Adipocyte (in vitro differentiated cells): ENCODE data around the gene ARHGAP5.
"Not testable (repeated sequence)": the region's sequence is repeated elsewhere in the genome, so short reads cannot be mapped to it uniquely, and the experiment has no call there.

ENCODE experiments used
- DNase-seq: peaks from one replicate; pipeline ENCODE4 v3.0.0-alpha.2; 2015; ENCODE audit warnings: low read depth
- H3K27me3 ChIP-seq: replicated peaks from 2 replicates; pipeline ENCODE4 v1.7.0; 2013; ENCODE audit warnings: mild to moderate bottlenecking, low read length, moderate library complexity; ENCODE audit not compliant: control insufficient read depth, insufficient read depth
- H3K36me3 ChIP-seq: 2 replicates; pipeline ENCODE4 v1.7.0; 2013; ENCODE audit warnings: low read length, mild to moderate bottlenecking, moderate library complexity; ENCODE audit not compliant: control insufficient read depth, insufficient read depth, severe bottlenecking
- H3K4me1 ChIP-seq: 2 replicates; pipeline ENCODE4 v1.7.0; 2013; ENCODE audit warnings: mild to moderate bottlenecking, low read length, moderate library complexity; ENCODE audit not compliant: control insufficient read depth, insufficient read depth
- H3K4me3 ChIP-seq: 2 replicates; pipeline ENCODE4 v1.7.0; 2013; ENCODE audit warnings: mild to moderate bottlenecking, low read length, moderate library complexity
- H3K9ac ChIP-seq: 2 replicates; pipeline ENCODE4 v1.7.0; 2013; ENCODE audit warnings: mild to moderate bottlenecking, low read length, moderate library complexity
- H3K9me3 ChIP-seq: 2 replicates; pipeline ENCODE4 v1.7.0; 2013; ENCODE audit warnings: mild to moderate bottlenecking, low read length, moderate library complexity; ENCODE audit not compliant: control insufficient read depth

ARHGAP5 gene

GRCh38 chr14:32126899-32127730, 50.0 kb downstream of the ARHGAP5 start:
- H3K4me1 ChIP-seq = peaks cover 11% of the 10 kb centered on the region
- H3K36me3 ChIP-seq = peaks cover 21% of the 10 kb centered on the region
- not testable (repeated sequence) for H3K9ac ChIP-seq, DNase-seq, H3K9me3 ChIP-seq, H3K4me3 ChIP-seq, H3K27me3 ChIP-seq

DNA sequence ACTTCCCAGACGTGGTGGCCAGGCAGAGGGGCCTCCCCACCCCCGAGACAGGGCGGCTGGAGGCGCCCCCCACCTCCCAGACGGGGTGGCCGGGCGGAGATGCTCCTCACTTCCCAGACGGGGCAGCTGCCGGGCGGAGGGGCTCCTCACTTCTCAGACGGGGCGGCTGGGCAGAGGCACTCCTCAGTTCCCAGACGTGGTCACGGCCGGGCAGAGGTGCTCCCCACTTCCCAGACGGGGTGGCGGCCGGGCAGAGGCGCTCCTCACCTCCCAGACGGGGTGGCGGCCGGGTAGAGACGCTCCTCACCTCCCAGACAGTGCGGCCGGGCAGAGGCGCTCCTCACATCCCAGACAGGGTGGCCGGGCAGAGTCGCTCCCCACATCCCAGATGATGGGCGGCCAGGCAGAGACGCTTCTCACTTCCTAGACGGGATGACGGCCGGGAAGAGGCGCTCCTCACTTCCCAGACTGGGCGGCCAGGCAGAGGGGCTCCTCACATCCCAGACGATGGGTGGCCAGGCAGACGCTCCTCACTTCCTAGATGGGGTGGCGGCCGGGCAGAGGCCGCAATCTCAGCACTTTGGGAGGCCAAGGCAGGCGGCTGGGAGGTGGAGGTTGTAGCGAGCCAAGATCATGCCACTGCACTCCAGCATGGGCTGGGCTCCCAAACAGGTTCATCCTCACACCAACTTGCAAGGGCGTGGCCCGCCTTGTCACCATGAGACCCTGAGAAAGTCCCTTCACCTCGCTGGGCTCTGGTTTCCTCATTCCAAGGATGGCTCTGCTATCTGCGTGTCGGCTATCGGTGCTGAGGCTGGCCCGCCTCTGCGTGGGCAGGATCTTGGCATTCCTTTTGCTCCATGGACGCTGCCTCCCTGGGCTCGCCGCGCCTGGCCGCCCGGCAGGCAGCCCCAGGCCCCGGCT, 50.9 kb downstream of the ARHGAP5 start:
- H3K4me3 ChIP-seq, H3K9ac ChIP-seq, DNase-seq, H3K9me3 ChIP-seq, H3K27me3 ChIP-seq: not testable (repeated sequence)
- H3K36me3 ChIP-seq = peaks cover 21% of the 10 kb centered on the region
- H3K4me1 ChIP-seq = peaks cover 11% of the 10 kb centered on the region

GRCh38 chr14:32128703-32129102, 51.6 kb downstream of the ARHGAP5 start:
- no peaks in the 10 kb centered on the region for H3K27me3 ChIP-seq
- no peak overlapping the region for H3K9ac ChIP-seq
- peaks cover 11% of the 10 kb centered on the region for H3K4me1 ChIP-seq
- H3K36me3 ChIP-seq = peaks cover 21% of the 10 kb centered on the region
- no peak for DNase-seq
- no peak overlapping the region for H3K4me3 ChIP-seq
- H3K9me3 ChIP-seq = no peaks in the 10 kb centered on the region

DNA sequence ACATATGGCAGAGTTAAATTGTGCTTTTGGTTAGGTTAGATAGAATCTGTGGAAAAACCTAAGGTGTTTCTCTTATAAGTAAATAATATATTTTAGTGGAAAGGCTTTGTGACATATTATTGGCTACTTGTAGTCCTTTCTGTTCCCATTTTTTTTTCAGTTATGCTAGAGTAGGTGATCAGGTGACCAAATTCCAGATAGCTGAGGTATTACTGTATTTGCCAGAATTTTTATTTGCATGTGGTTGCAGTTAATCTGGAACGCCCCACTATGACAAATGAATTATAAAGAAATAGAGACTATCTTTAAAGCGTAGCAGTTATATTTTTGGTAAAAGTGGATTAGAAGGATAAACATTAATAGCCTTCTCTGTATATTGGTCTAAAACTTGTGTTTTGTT, 52.0 kb downstream of the ARHGAP5 start:
- Histone ChIP-seq H3K27me3 (no peaks in the 10 kb centered on the region), H3K36me3 (peaks cover 21% of the 10 kb centered on the region), H3K9me3 (no peaks in the 10 kb centered on the region), H3K4me3 (no peak overlapping the region), H3K4me1 (peaks cover 11% of the 10 kb centered on the region), H3K9ac (no peak overlapping the region)
- peak; percentile 58 for DNase-seq

DNA sequence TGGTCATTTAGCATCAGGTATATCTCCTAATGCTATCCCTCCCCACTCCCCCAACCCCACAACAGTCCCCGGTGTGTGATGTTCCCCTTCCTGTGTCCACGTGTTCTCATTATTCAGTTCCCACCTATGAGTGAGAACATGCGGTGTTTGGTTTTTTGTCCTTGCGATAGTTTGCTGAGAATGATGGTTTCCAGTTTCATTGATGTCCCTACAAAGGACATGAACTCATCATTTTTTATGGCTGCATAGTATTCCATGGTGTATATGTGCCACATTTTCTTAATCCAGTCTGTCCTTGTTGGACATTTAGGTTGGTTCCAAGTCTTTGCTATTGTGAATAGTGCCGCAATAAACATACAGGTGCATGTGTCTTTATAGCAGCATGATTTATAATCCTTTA, 54.6 kb downstream of the ARHGAP5 start:
- H3K36me3 ChIP-seq, H3K9me3 ChIP-seq, H3K4me3 ChIP-seq, H3K27me3 ChIP-seq, H3K9ac ChIP-seq, DNase-seq: not testable (repeated sequence)
- H3K4me1 ChIP-seq = peaks cover 11% of the 10 kb centered on the region

DNA sequence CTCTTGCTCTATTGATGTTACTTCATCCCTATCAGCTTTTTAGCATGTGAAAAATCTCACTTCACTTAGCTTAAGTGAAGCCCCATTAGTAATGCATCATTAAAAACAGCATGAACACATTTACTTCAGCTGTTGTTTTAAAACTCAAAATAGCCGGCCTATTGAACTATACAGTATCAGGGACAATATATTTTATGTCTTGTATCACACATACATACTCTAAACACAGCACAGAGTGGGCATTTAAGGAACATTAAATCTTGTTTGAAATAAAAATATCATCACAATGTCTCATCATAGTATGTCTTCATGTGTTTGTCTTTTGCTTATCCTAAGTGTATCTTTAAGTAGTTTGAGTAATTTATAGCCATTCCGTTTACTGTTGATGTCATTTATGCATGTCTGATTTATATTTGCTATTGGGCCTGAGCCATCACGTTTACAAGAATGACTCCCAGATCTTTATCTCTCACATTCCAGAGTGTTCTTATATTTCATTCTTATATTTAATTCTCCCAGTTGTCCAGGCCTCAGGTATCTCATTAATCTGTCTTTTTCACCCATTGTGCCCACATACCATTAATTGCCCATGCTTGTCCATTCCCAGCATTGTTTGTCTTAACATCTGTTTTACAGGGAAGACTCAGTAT, 57.5 kb downstream of the ARHGAP5 start:
- DNase-seq = peak; percentile 24
- no peaks in the 10 kb centered on the region for H3K27me3 ChIP-seq
- no peak overlapping the region for H3K4me3 ChIP-seq
- no peak overlapping the region for H3K9ac ChIP-seq
- H3K36me3 ChIP-seq = peaks cover 24% of the 10 kb centered on the region
- H3K4me1 ChIP-seq = peaks cover 3% of the 10 kb centered on the region
- peaks cover 16% of the 10 kb centered on the region for H3K9me3 ChIP-seq

GRCh38 chr14:32136027-32136825, 59.1 kb downstream of the ARHGAP5 start:
- H3K9me3 ChIP-seq = peaks cover 16% of the 10 kb centered on the region
- peaks cover 24% of the 10 kb centered on the region for H3K36me3 ChIP-seq
- no peaks in the 10 kb centered on the region for H3K27me3 ChIP-seq
- no peak overlapping the region for H3K9ac ChIP-seq
- DNase-seq = peak; percentile 47
- no peak overlapping the region for H3K4me3 ChIP-seq
- no peaks in the 10 kb centered on the region for H3K4me1 ChIP-seq

GRCh38 chr14:32137313-32137712, 60.2 kb downstream of the ARHGAP5 start:
- Histone ChIP-seq H3K36me3 (peaks cover 24% of the 10 kb centered on the region), H3K4me3 (no peak overlapping the region), H3K9ac (no peak overlapping the region), H3K9me3 (peaks cover 16% of the 10 kb centered on the region), H3K4me1 (no peaks in the 10 kb centered on the region), H3K27me3 (no peaks in the 10 kb centered on the region)
- DNase-seq = no peak

DNA sequence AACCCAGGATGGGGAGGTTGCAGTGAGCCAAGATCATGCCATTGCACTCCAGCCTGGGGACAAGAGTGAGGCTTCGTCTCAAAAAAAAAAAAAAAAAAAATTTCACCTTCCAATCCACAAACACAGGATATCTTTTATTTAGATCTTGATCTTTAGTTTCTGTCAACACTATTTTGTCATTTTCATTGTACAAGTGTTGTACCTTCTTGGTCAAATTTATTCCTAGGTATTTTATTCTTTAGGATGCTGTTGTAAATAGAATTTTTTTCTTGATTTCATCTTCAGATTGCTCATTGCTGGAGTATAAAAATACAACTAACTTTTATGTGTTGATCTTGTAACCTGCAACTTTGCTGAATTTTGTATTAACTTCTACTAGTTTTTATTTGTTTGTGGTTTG, 60.8 kb downstream of the ARHGAP5 start:
- Histone ChIP-seq H3K4me1 (no peaks in the 10 kb centered on the region), H3K27me3 (no peaks in the 10 kb centered on the region), H3K4me3 (no peak overlapping the region), H3K36me3 (peaks cover 24% of the 10 kb centered on the region), H3K9ac (no peak overlapping the region), H3K9me3 (peaks cover 16% of the 10 kb centered on the region)
- no peak for DNase-seq

DNA sequence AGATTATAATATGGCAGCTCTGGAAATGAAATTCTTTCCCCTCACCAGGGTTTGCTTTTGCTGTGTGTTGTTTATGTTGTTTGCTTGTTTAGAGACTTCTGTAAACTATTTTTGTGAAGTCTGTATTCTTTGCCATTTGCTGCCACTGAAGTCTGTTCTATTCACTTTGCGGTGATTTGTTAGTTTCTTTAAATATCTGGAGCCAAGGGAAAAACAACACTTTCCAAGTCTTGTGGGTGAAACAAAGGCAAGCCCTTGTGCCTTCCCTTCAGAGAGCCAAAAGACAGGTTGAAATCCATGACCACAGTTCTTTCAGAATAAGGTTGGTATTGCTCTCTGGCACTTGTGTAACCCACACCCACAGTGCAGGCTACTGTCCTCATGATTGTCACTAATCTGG, 65.2 kb downstream of the ARHGAP5 start:
- H3K27me3 ChIP-seq = no peaks in the 10 kb centered on the region
- H3K36me3 ChIP-seq = peaks cover 25% of the 10 kb centered on the region
- no peak overlapping the region for H3K9ac ChIP-seq
- DNase-seq = no peak
- no peaks in the 10 kb centered on the region for H3K4me1 ChIP-seq
- no peak overlapping the region for H3K4me3 ChIP-seq
- peaks cover 12% of the 10 kb centered on the region for H3K9me3 ChIP-seq
